ENCODE data around the gene SF3B3. TPM values are rescaled to one million over a fixed set of nuclear protein-coding genes. Genes with fewer than 3 reads are reported as not detected.

SF3B3 gene
- total and polyA plus RNA-seq, 10 of the 15 experiments (the other 5 are each of a cell fraction or from before 2014, with no cell fraction given): 134 to 453 (median 215) TPM

- no peak for TF ChIP-seq RCOR1 (conservative IDR thresholded peaks at IDR 0.05; ENCODE audit: low read depth, low read length)
- no peak for TF ChIP-seq NR2C1 (IDR thresholded peaks at IDR 0.05)
- TF ChIP-seq ZNF622 (IDR thresholded peaks at IDR 0.05): no peak
- TF ChIP-seq DPF2 (IDR thresholded peaks at IDR 0.05): peak; percentile 19; the same call in 1 of the 2 replicates
- TF ChIP-seq ZBTB11 (CRISPR knock-in tag; IDR thresholded peaks at IDR 0.05): no peak
- TF ChIP-seq CHD2 (IDR thresholded peaks at IDR 0.05; ENCODE audit: borderline replicate concordance, low read depth, low read length): no peak
- no peak for TF ChIP-seq MLLT1 (IDR thresholded peaks at IDR 0.05)
- TF ChIP-seq STAT1 (conservative IDR thresholded peaks at IDR 0.05): no peak
- TF ChIP-seq EED (IDR thresholded peaks at IDR 0.05; ENCODE audit: low read depth): peak; percentile 87
- no peak for TF ChIP-seq ZNF274 (IDR thresholded peaks at IDR 0.05; ENCODE audit: insufficient read depth, insufficient read length)
- TF ChIP-seq WRNIP1 (IDR thresholded peaks at IDR 0.05; ENCODE audit: borderline replicate concordance, low read depth, low read length): no peak
- TF ChIP-seq BMI1 (IDR thresholded peaks at IDR 0.05; ENCODE audit: borderline replicate concordance): no peak
- TF ChIP-seq NFXL1 (IDR thresholded peaks at IDR 0.05; ENCODE audit: borderline replicate concordance): no peak
- TF ChIP-seq IRF4 (IDR thresholded peaks at IDR 0.05; ENCODE audit: low read depth, low read length): peak; percentile 62; the same call in 1 of the 2 replicates
- no peak for TF ChIP-seq IRF3 (IDR thresholded peaks at IDR 0.05)
- TF ChIP-seq EGR1 (IDR thresholded peaks at IDR 0.05; ENCODE audit: borderline replicate concordance in 1 of 2, low read depth in 2 of 2, low read length in 2 of 2): no peak
- TF ChIP-seq RAD21 (IDR thresholded peaks at IDR 0.05; ENCODE audit: insufficient read depth, low read depth, low read length): no peak
- no peak for TF ChIP-seq ASH2L (IDR thresholded peaks at IDR 0.05; ENCODE audit: borderline replicate concordance, low read depth)
- no peak for TF ChIP-seq CHD1 (IDR thresholded peaks at IDR 0.05; ENCODE audit: low read depth, low read length)
- no peak for TF ChIP-seq ZSCAN29 (IDR thresholded peaks at IDR 0.05)
- peak; percentile 77 to 83; a peak in 3 of 4 replicates for TF ChIP-seq BHLHE40 (IDR thresholded peaks at IDR 0.05; ENCODE audit: borderline replicate concordance in 1 of 2, low read depth in 2 of 2, low read length in 1 of 2)
- TF ChIP-seq ATF7 (IDR thresholded peaks at IDR 0.05; ENCODE audit: low read depth): peak; percentile 73
- 0 out of 2 replicates have a peak, but pooled peaks have one; percentile 8 for TF ChIP-seq CBFB (IDR thresholded peaks at IDR 0.05; ENCODE audit: low read depth)
- TF ChIP-seq TCF7 (IDR thresholded peaks at IDR 0.05; ENCODE audit: borderline replicate concordance): no peak
Observed at GRCh38 chr16:70576431-70577255, 53.0 kb downstream of the SF3B3 start (continued).

Measured in GM12878 (cell line).